Ovary (tissue), 3 donors: ENCODE data around the gene ADAM30.

ENCODE experiments used
- EP300 ChIP-seq: sonication (generic); formaldehyde crosslinking; IDR thresholded peaks from one replicate; pipeline ENCODE4 v1.6.1; 2017; ENCODE audit warnings: antibody characterized with exemption
- TF ChIP-seq, protein P1 (sequence below), 3 donors: fragments of 450-650 bp in 2 of 3; fragments of 200-600 bp in 1 of 3; IDR thresholded peaks; one replicate each; pipeline versions ENCODE4 v1.5.1 to v1.8.0; 2016 to 2022; ENCODE audit warnings: antibody characterized with exemption in 3 of 3, mild to moderate bottlenecking in 1 of 3
- donor health status: DM: no; HTN: no; CAD: no.

DNA sequence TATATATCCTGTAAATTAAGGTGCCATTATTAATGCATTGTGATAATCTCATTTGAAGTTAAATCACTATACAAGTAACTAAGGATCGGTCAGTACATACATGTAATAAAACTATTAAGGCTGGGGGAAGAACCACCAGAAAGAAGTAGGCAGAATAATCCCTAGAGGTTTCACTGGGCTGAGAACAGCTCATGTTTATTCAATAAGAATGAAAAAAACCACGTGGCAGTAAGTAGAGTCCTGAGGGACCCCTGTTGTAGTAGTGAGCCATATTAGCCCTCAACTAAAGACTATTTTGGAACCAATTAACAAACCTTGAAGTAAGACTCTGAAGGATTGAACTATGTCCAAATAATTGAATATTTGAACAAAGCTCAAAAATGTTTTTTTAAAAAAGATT, 46.9 kb upstream of the ADAM30 start:
- TF ChIP-seq, protein P1, sequence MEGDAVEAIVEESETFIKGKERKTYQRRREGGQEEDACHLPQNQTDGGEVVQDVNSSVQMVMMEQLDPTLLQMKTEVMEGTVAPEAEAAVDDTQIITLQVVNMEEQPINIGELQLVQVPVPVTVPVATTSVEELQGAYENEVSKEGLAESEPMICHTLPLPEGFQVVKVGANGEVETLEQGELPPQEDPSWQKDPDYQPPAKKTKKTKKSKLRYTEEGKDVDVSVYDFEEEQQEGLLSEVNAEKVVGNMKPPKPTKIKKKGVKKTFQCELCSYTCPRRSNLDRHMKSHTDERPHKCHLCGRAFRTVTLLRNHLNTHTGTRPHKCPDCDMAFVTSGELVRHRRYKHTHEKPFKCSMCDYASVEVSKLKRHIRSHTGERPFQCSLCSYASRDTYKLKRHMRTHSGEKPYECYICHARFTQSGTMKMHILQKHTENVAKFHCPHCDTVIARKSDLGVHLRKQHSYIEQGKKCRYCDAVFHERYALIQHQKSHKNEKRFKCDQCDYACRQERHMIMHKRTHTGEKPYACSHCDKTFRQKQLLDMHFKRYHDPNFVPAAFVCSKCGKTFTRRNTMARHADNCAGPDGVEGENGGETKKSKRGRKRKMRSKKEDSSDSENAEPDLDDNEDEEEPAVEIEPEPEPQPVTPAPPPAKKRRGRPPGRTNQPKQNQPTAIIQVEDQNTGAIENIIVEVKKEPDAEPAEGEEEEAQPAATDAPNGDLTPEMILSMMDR (IDR thresholded peaks at IDR 0.05) = no peak
- no peak for TF ChIP-seq EP300
